Esophagus squamous epithelium (tissue), 4 donors: Measurements from ENCODE around the gene MOB1A.

Source experiments
- POLR2A ChIP-seq, 4 donors: fragments of 450-650 bp; IDR thresholded peaks; one replicate each; pipeline ENCODE4 v1.6.1; 2017; ENCODE audit warnings: antibody characterized with exemption in 4 of 4, mild to moderate bottlenecking in 4 of 4, moderate library complexity in 3 of 4
- TF ChIP-seq, protein P1 (sequence below), 6 experiments: fragments of 450-650 bp in 4 of 6; fragments of 200-600 bp in 2 of 6; sonication (generic) in 2 of 6; IDR thresholded peaks; one replicate each; pipeline ENCODE4 v1.5.1; 2016 to 2019; ENCODE audit warnings: antibody characterized with exemption in 6 of 6, mild to moderate bottlenecking in 4 of 6, moderate library complexity in 4 of 6

DNA sequence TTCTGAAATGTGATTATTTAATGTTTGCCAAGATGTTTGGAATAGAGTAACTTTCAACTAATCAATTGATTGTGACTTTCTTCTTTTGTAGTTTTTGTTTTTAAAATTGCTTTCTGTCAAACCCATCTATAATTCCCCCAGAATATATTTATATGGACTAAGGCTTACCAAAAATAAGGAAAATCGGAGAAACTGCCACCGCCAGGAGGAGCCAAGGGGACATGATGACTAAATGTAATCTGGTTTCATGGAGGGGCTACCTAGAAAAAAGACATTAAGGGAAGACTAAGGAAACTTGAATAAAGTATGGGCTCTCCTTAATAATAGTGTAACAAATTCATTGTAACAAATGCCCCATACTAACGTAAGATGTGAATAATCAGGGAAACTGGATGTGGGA, 50.5 kb downstream of the MOB1A start:
- TF ChIP-seq, protein P1, sequence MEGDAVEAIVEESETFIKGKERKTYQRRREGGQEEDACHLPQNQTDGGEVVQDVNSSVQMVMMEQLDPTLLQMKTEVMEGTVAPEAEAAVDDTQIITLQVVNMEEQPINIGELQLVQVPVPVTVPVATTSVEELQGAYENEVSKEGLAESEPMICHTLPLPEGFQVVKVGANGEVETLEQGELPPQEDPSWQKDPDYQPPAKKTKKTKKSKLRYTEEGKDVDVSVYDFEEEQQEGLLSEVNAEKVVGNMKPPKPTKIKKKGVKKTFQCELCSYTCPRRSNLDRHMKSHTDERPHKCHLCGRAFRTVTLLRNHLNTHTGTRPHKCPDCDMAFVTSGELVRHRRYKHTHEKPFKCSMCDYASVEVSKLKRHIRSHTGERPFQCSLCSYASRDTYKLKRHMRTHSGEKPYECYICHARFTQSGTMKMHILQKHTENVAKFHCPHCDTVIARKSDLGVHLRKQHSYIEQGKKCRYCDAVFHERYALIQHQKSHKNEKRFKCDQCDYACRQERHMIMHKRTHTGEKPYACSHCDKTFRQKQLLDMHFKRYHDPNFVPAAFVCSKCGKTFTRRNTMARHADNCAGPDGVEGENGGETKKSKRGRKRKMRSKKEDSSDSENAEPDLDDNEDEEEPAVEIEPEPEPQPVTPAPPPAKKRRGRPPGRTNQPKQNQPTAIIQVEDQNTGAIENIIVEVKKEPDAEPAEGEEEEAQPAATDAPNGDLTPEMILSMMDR (IDR thresholded peaks at IDR 0.05): no peak
- no peak for TF ChIP-seq POLR2A (IDR thresholded peaks at IDR 0.05)
